SK-N-SH (cell line): ENCODE data around the gene PTPRG. TPM values are rescaled to one million over a fixed set of nuclear protein-coding genes. Genes with fewer than 3 reads are reported as not detected.

Experiments used
- CTCF ChIA-PET: fragments of 300-600, 350-600 bp; formaldehyde crosslinking; extraction: SDS; loops from one replicate; lab custom pipeline; 2021; lab: Yijun Ruan, JAX
- POLR2A ChIA-PET: fragments of 350-600 bp; sonication (Branson Sonifier 250); formaldehyde crosslinking; extraction: SDS; loops from one replicate; lab custom pipeline; 2020; ENCODE audit warnings: antibody characterized with exemption, inconsistent platforms; lab: Yijun Ruan, JAX
- DNase-seq: peaks from one replicate; pipeline ENCODE4 v3.0.0; 2012
- H2AFZ ChIP-seq: fragments of 200-600 bp; sonication (generic); 2 replicates; pipeline ENCODE4 v1.8.1; 2016; ENCODE audit warnings: antibody characterized with exemption, mild to moderate bottlenecking, low read depth
- H3F3A ChIP-seq: fragments of 200-600 bp; sonication (generic); replicated peaks from 2 replicates; pipeline ENCODE3; 2016; ENCODE audit warnings: antibody characterized with exemption, mild to moderate bottlenecking; ENCODE audit not compliant: insufficient read depth
- H3K27ac ChIP-seq, 2 experiments: fragments of 200-500 bp in 1 of 2; fragments of 200-600 bp in 1 of 2; sonication (Bioruptor generic) in 1 of 2; sonication (generic), shearing (Covaris generic) in 1 of 2; 2 replicates each; pipeline versions ENCODE4 v1.5.1 to v1.6.1; 2014 to 2016; ENCODE audit warnings: low read depth in 2 of 2, inconsistent platforms in 1 of 2, low read length in 1 of 2, mild to moderate bottlenecking in 1 of 2, mixed read lengths in 1 of 2
- H3K27me3 ChIP-seq: fragments of 200-600 bp; sonication (generic), shearing (Covaris generic); 2 replicates; pipeline ENCODE4 v1.6.1; 2016; ENCODE audit warnings: mixed run types; ENCODE audit not compliant: insufficient read depth
- H3K36me3 ChIP-seq, 2 experiments: fragments of 200-500 bp in 1 of 2; fragments of 200-600 bp in 1 of 2; sonication (Bioruptor generic) in 1 of 2; sonication (generic) in 1 of 2; replicated peaks in 1 of 2; 2 replicates each; pipeline versions ENCODE3 to v1.5.1; 2014 to 2016; ENCODE audit warnings: low read length in 1 of 2, mild to moderate bottlenecking in 1 of 2; ENCODE audit not compliant: insufficient read depth in 2 of 2, control insufficient read depth in 1 of 2
- H3K4me1 ChIP-seq, 2 experiments: fragments of 200-500 bp in 1 of 2; fragments of 200-600 bp in 1 of 2; sonication (Bioruptor generic) in 1 of 2; sonication (generic), shearing (Covaris generic) in 1 of 2; 2 replicates each; pipeline versions ENCODE4 v1.5.1 to v1.6.1; 2014 to 2016; ENCODE audit warnings: low read depth in 1 of 2, low read length in 1 of 2, mixed run types in 1 of 2; ENCODE audit not compliant: insufficient read depth in 2 of 2, control insufficient read depth in 1 of 2
- H3K4me2 ChIP-seq: fragments of 200-600 bp; sonication (generic), shearing (Covaris generic); 2 replicates; pipeline ENCODE4 v1.6.1; 2017; ENCODE audit warnings: mixed run types
- H3K4me3 ChIP-seq, 2 experiments: fragments of 200-500 bp in 1 of 2; fragments of 200-600 bp in 1 of 2; sonication (Bioruptor generic) in 1 of 2; sonication (generic), shearing (Covaris generic) in 1 of 2; 2 replicates each; pipeline versions ENCODE4 v1.5.1 to v1.8.1; 2014 to 2016; ENCODE audit warnings: low read depth in 2 of 2, inconsistent platforms in 1 of 2, low read length in 1 of 2, mild to moderate bottlenecking in 1 of 2, mixed read lengths in 1 of 2, moderate library complexity in 1 of 2
- H3K79me2 ChIP-seq: fragments of 200-600 bp; sonication (generic); 2 replicates; pipeline ENCODE4 v1.8.1; 2017; ENCODE audit warnings: mild to moderate bottlenecking; ENCODE audit not compliant: insufficient read depth
- H3K9ac ChIP-seq: fragments of 200-600 bp; sonication (generic); 2 replicates; pipeline ENCODE4 v1.6.1; 2017; ENCODE audit warnings: mixed run types
- H3K9me2 ChIP-seq: fragments of 200-600 bp; sonication (generic); 2 replicates; pipeline ENCODE4 v1.6.1; 2017; ENCODE audit warnings: mixed run types
- H3K9me3 ChIP-seq: fragments of 200-600 bp; sonication (generic); 2 replicates; pipeline ENCODE4 v1.6.1; 2017; ENCODE audit warnings: mixed run types, mild to moderate bottlenecking, moderate library complexity
- H4K20me1 ChIP-seq: fragments of 200-600 bp; sonication (generic); 2 replicates; pipeline ENCODE4 v1.6.1; 2017; ENCODE audit warnings: mild to moderate bottlenecking, mixed run types; ENCODE audit not compliant: insufficient read depth
- CTCF ChIP-seq: fragments of 200-600 bp; sonication (generic); IDR thresholded peaks from 2 replicates; pipeline ENCODE4 v1.6.1; 2017; ENCODE audit warnings: antibody characterized with exemption, mild to moderate bottlenecking, moderate library complexity
- EP300 ChIP-seq, 2 experiments: IDR thresholded peaks; 2 replicates each; pipeline versions ENCODE4 v1.4.0 to v1.6.1; 2012; ENCODE audit warnings: borderline replicate concordance in 1 of 2, low read depth in 1 of 2, low read length in 1 of 2
- EZH2phosphoT487 ChIP-seq: fragments of 200-600 bp; sonication (generic); IDR thresholded peaks from 2 replicates; pipeline ENCODE4 v1.6.1; 2017; ENCODE audit warnings: low read depth, mixed run types, mild to moderate bottlenecking, antibody characterized with exemption, moderate library complexity, borderline replicate concordance
- FOSL2 ChIP-seq: IDR thresholded peaks from 2 replicates; pipeline ENCODE4 v1.4.0; 2012; ENCODE audit warnings: low read depth, mild to moderate bottlenecking, moderate library complexity, borderline replicate concordance
- FOXM1 ChIP-seq: IDR thresholded peaks from 2 replicates; pipeline ENCODE4 v1.4.0; 2012; ENCODE audit warnings: low read depth, mild to moderate bottlenecking
- GABPA ChIP-seq: IDR thresholded peaks from 2 replicates; pipeline ENCODE4 v1.4.0; 2012; ENCODE audit warnings: low read depth, mild to moderate bottlenecking
- IRF3 ChIP-seq: fragments of 150-350 bp; IDR thresholded peaks from 2 replicates; pipeline ENCODE4 v1.6.1; 2016; ENCODE audit warnings: mild to moderate bottlenecking, low read depth, low read length
- JUND ChIP-seq: IDR thresholded peaks from 2 replicates; pipeline ENCODE4 v1.4.0; 2012
- MEF2A ChIP-seq: IDR thresholded peaks from 2 replicates; pipeline ENCODE4 v1.4.0; 2012; ENCODE audit warnings: low read depth, borderline replicate concordance
- NFIC ChIP-seq: IDR thresholded peaks from 2 replicates; pipeline ENCODE4 v1.4.0; 2012; ENCODE audit warnings: borderline replicate concordance
- POLR2AphosphoS5 ChIP-seq: IDR thresholded peaks from 2 replicates; pipeline ENCODE4 v1.6.1; 2012; ENCODE audit warnings: low read depth, low read length
- RCOR1 ChIP-seq: fragments of 150-350 bp; IDR thresholded peaks from 2 replicates; pipeline ENCODE4 v1.6.1; 2017; ENCODE audit warnings: antibody characterized with exemption, low read length
- RFX5 ChIP-seq: IDR thresholded peaks from 2 replicates; pipeline ENCODE4 v1.6.1; 2012; ENCODE audit warnings: mild to moderate bottlenecking, improper control_type of control experiment, low read length
- RXRA ChIP-seq: IDR thresholded peaks from 2 replicates; pipeline ENCODE4 v1.4.0; 2012; ENCODE audit warnings: low read depth, mild to moderate bottlenecking, borderline replicate concordance
- SIN3A ChIP-seq: IDR thresholded peaks from 2 replicates; pipeline ENCODE4 v1.6.1; 2012; ENCODE audit warnings: low read depth, mild to moderate bottlenecking, low read length, moderate library complexity, borderline replicate concordance
- TAF1 ChIP-seq: IDR thresholded peaks from 2 replicates; pipeline ENCODE4 v1.6.1; 2012; ENCODE audit warnings: low read depth, mild to moderate bottlenecking, low read length, moderate library complexity, borderline replicate concordance
- TCF12 ChIP-seq: IDR thresholded peaks from 2 replicates; pipeline ENCODE4 v1.4.0; 2012
- USF1 ChIP-seq: IDR thresholded peaks from 2 replicates; pipeline ENCODE4 v1.4.0; 2012; ENCODE audit warnings: low read depth, borderline replicate concordance
- USF2 ChIP-seq: fragments of 150-350 bp; IDR thresholded peaks from 2 replicates; pipeline ENCODE4 v1.6.1; 2017; ENCODE audit warnings: antibody characterized with exemption, low read length, low read depth, borderline replicate concordance
- WGBS: methylation state at CpG from one replicate; pipeline ENCODE4 v1.1.6; 2017; ENCODE audit warnings: low lambda C conversion rate; 5-methylcytosine and 5-hydroxymethylcytosine counted together
- polyA plus RNA-seq, 3 experiments: library from polyadenylated mRNA; depleted of rRNA; stranded (reverse); fragments of >200 nt; gene quantifications; 2 replicates each; pipeline ENCODE4 v1.2.3, GENCODE V29; 2012

Gene PTPRG
- polyA plus RNA-seq, 1 of the 3 experiments (the other 2 are of a cell fraction), result 14.1 TPM

- Histone ChIP-seq H2AFZ (no peak overlapping the region), H3K4me3 (no peak overlapping the region), H3K27me3 (no peaks in the 10 kb centered on the region), H3K9me2 (no peaks in the 10 kb centered on the region), H3K79me2 (0 out of 2 replicates have a peak, but pooled peaks cover 8% of the 10 kb centered on the region), H3K36me3 (no peaks in the 10 kb centered on the region), H3F3A (no peaks in the 10 kb centered on the region), H3K9me3 (no peaks in the 10 kb centered on the region), H3K9ac (no peak overlapping the region), H3K4me2 (no peak overlapping the region), H3K27ac (no peak overlapping the region), H3K4me1 (no peaks in the 10 kb centered on the region), H4K20me1 (no peaks in the 10 kb centered on the region)
- no peak for DNase-seq
- CTCF ChIA-PET, result interaction anchor here (0.6 kb wide), 1 partner anchor 81 kb away, joined by 4 read pairs; no protein-coding TSS in a partner anchor
- 82% methylated on average over 3 of the region's 3 CpGs for WGBS
- TF ChIP-seq USF2 (no peak), RXRA (no peak), RCOR1 (no peak), FOSL2 (no peak), TCF12 (no peak), RFX5 (no peak), MEF2A (no peak), POLR2AphosphoS5 (no peak), TAF1 (no peak), NFIC (no peak), GABPA (no peak), JUND (no peak), EP300 (IDR thresholded peaks at IDR 0.05; ENCODE audit: borderline replicate concordance in 1 of 2, low read depth in 1 of 2, low read length in 1 of 2) (no peak), FOXM1 (no peak), EZH2phosphoT487 (no peak), CTCF (no peak)
- POLR2A ChIA-PET, result no interaction called here
These were observed 413.8 kb downstream of the PTPRG start for GRCh38 chr3:61975199-61975598.

- 78% methylated on average over 2 of the region's 2 CpGs for WGBS
- Histone ChIP-seq H3K9me3 (no peaks in the 10 kb centered on the region), H3K27me3 (no peaks in the 10 kb centered on the region), H3K36me3 (no peaks in the 10 kb centered on the region), H3K9ac (no peak overlapping the region), H4K20me1 (no peaks in the 10 kb centered on the region), H3K4me3 (no peak overlapping the region), H2AFZ (no peak overlapping the region), H3K9me2 (no peaks in the 10 kb centered on the region), H3K4me2 (no peak overlapping the region), H3K4me1 (no peaks in the 10 kb centered on the region), H3K79me2 (peaks cover 8% of the 10 kb centered on the region; the same call in 1 of the 2 replicates), H3K27ac (no peak overlapping the region), H3F3A (no peaks in the 10 kb centered on the region)
- ChIA-PET CTCF (no interaction called here), POLR2A (no interaction called here)
- no peak for DNase-seq
- TF ChIP-seq NFIC (no peak), POLR2AphosphoS5 (no peak), IRF3 (no peak), TCF12 (no peak), JUND (no peak), CTCF (no peak), RXRA (no peak), USF1 (no peak), SIN3A (no peak)
These were observed 414.6 kb downstream of the PTPRG start for GRCh38 chr3:61975936-61976335.
